IMR-90 (cell line): ENCODE results near the gene USP33.

Source experiments
- CEBPB ChIP-seq: IDR thresholded peaks from 2 replicates; pipeline ENCODE4 v1.6.1; 2012; ENCODE audit warnings: low read depth, low read length, improper control_type of control experiment
- CHD1 ChIP-seq: IDR thresholded peaks from 2 replicates; pipeline ENCODE4 v1.6.1; 2012; ENCODE audit warnings: low read depth, low read length, improper control_type of control experiment
- POLR2A ChIP-seq: IDR thresholded peaks from 2 replicates; pipeline ENCODE4 v1.6.1; 2012; ENCODE audit warnings: mild to moderate bottlenecking, low read depth, low read length
- RAD21 ChIP-seq: IDR thresholded peaks from 2 replicates; pipeline ENCODE4 v1.6.1; 2012; ENCODE audit warnings: low read length, improper control_type of control experiment
- RFX5 ChIP-seq: IDR thresholded peaks from 2 replicates; pipeline ENCODE4 v1.8.0; 2012; ENCODE audit warnings: low read depth, mild to moderate bottlenecking, low read length, moderate library complexity
- TF ChIP-seq, protein P1 (sequence below): conservative IDR thresholded peaks from 2 replicates; pipeline ENCODE4 v1.5.1; 2012; ENCODE audit warnings: mild to moderate bottlenecking, low read depth, low read length, improper control_type of control experiment
- TF ChIP-seq, protein P2 (sequence below): fragments of 150-350 bp; IDR thresholded peaks from 2 replicates; pipeline ENCODE4 v1.6.1; 2017; ENCODE audit warnings: mild to moderate bottlenecking, antibody characterized with exemption, low read length, low read depth

DNA sequence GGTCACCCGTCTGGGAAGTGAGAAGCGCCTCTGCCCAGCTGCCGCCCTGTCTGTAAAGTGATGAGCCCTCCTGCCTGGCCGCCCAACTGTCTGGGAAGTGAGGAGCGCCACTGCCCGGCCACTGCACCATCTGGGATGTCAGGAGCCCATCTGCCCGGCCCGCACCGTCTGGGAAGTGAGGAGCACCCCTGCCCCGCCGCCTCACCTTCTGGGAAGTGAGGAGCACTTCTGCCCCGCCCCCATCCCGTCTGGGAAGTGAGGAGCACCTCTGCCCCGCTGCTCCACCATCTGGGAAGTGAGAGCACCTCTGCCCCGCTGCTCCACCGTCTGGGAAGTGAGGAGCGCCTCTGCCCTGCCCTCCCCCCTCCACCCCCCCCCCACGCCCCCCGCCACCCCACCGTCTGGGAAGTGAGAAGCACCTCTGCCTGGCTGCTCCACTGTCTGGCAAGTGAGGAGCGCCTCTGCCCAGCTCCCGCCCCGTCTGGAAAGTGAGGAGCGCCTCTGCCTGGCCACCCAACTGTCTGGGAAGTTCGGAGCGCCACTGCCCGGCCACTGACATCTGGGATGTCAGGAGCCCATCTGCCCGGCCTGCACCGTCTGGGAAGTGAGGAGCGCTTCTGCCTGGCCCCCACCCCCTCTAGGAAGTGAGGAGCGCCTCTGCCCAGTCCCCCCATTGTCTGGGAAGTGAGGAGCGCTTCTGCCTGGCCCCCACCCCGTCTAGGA is 72.7 kb downstream of the USP33 start:
- TF ChIP-seq, protein P1, sequence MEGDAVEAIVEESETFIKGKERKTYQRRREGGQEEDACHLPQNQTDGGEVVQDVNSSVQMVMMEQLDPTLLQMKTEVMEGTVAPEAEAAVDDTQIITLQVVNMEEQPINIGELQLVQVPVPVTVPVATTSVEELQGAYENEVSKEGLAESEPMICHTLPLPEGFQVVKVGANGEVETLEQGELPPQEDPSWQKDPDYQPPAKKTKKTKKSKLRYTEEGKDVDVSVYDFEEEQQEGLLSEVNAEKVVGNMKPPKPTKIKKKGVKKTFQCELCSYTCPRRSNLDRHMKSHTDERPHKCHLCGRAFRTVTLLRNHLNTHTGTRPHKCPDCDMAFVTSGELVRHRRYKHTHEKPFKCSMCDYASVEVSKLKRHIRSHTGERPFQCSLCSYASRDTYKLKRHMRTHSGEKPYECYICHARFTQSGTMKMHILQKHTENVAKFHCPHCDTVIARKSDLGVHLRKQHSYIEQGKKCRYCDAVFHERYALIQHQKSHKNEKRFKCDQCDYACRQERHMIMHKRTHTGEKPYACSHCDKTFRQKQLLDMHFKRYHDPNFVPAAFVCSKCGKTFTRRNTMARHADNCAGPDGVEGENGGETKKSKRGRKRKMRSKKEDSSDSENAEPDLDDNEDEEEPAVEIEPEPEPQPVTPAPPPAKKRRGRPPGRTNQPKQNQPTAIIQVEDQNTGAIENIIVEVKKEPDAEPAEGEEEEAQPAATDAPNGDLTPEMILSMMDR, result no peak
- TF ChIP-seq, protein P2, sequence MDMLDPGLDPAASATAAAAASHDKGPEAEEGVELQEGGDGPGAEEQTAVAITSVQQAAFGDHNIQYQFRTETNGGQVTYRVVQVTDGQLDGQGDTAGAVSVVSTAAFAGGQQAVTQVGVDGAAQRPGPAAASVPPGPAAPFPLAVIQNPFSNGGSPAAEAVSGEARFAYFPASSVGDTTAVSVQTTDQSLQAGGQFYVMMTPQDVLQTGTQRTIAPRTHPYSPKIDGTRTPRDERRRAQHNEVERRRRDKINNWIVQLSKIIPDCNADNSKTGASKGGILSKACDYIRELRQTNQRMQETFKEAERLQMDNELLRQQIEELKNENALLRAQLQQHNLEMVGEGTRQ, result no peak
- TF ChIP-seq CHD1, result no peak
- no peak for TF ChIP-seq POLR2A
- no peak for TF ChIP-seq RAD21
- TF ChIP-seq CEBPB, result no peak
- TF ChIP-seq RFX5, result no peak
